ENCODE data around the gene PANX2.

The PANX2 gene

DNA sequence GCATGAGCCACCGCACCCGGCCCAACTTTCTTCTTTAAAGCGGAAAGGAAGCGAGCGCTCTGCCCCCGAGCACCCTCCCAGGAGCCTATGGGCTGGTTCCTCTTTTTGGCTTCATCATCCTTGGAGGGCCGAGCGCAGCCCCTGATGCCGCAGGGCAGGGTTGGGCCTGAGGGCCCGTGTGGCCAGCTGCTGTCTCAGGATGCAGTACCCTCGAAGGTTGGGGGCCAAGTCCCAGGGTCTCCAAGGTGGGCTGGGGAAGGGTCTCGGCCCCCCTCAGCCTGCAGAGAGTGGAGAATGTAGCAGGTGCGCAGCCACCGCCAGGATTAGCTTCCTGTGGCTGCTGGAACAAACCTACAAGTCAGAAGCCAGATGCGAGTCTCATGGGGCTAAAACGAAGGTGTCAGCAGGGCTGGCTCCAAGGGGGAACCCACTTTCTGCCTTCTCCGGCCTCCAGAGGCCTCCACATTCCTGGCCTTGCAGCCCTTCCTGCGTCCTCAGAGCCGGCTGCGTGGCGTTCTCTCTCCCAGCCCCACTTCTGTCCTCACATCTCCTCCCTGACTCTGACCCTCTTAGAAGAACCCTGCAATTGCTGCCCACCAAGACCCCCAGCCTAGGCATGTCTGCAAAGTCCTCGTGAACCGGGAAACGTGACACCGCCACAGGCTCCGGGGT, 2.9 kb downstream of the PANX2 start:
- no peak for DNase-seq

DNA sequence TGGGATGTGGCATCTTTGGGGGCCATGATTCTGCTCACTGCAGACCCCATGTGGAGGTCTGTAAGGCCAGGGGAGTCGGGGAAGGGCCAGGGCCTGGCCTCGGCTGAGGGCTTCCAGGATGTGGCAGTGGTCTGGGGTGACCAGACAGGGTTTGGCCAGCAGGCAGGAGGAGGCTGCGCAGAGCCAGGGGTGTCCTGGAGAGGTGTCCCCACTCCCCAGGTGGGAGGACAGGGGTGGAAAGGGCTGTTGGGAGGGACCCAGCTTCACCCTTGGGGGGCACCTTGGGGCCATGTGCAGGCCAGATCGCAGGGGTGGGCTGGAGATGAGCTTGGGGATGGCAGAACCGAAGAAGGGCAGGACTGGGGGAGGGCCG, 3.4 kb downstream of the PANX2 start:
- DNase-seq, result no peak

DNA sequence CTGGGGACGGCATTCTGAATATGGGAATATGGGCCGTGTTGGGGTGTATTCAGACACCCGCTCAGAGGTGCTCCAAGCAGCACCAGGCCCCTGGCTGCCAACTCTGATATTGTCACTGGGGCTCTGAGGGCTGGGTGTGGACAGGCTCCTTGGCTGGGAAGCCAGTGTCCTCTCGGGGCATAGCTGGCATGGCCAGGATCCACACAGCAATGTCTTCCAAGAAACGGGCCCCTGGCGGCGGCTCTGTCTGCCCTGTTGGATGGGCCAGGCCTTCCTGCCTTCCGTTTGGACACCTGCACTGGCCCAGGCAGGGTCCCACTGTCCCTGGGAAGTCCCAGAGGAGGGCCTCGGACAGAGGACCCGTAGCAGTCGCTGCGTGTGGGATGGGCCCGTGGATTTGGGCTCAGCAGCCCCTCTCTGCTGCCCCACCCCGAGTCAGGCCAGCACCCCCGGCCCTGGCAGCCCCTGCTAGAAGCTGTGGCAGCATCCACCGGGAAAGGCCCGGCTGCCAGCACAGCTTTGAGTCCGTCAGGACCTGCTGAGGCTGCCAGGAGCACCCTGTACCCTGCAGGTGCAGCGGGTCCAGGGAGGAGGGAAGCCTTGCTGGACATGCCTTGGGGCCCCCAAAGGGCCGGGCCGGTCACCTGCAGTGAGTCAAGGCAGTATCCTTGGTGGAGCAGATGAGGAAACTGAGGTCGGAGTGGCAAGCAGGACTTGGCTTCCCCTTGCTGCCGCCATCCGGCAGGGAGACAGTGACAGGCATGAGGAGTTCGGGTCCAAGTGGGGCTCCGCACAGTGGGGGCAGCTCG, 4.1 kb downstream of the PANX2 start:
- DNase-seq, result no peak

DNA sequence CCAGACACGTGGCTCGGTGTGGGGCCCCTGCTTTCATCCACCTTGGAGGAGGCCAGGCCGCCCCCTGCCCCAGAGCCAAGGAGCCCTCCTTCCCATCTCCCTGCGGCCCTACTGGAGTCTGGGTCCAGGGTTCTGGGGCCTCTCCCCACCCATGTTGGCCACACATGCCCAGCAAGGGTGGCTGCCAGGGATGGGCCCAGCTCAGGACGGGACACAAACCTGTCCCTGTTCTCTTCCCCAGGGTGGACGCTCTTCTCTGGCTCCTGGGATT, 4.6 kb downstream of the PANX2 start:
- DNase-seq, result no peak

DNA sequence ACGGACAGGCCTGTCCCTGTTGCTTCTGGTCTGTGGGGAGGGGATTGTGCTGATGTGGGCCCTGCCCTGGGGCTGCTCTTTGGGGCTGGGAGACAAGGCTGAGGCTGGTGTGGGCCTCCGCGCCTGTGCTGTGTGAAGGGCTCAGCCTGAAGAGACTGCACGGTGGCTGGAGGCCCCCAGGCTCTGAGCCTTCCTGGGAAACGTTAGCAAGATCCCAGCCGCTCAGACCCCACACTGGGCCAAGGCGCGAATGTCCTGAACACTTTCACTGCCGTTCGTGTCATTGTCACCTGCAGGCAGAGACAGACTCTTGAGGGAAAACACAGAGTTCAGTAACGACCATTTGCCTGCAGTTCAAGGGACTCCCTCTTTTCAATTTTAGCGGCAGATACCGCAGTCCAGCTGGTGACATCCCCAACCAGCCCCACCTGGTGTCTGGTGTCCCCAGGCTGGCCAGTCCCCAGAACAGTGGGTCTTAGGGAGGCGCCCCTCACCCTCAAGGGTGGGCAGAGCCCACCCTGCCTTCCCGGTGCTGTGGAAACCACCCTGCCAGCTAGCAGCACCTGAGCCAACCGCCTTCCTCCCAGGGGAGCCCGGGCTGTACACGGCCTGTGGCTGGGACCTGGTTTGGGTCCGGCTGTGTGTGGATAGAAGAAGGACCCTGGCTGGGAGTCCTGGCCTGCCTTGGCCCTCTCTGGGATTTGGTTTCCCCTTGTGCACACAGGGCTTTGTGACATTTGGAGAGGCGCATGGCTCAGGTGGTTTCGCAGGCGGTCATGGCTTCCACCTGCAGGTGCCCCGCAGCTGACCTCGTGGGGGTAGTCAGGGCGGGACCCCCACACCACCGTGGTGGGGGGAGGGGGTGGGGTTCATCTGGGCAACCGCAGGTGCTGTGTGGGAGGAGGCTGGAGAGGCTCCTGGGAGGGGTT, 5.7 kb downstream of the PANX2 start:
- DNase-seq, result no peak

DNA sequence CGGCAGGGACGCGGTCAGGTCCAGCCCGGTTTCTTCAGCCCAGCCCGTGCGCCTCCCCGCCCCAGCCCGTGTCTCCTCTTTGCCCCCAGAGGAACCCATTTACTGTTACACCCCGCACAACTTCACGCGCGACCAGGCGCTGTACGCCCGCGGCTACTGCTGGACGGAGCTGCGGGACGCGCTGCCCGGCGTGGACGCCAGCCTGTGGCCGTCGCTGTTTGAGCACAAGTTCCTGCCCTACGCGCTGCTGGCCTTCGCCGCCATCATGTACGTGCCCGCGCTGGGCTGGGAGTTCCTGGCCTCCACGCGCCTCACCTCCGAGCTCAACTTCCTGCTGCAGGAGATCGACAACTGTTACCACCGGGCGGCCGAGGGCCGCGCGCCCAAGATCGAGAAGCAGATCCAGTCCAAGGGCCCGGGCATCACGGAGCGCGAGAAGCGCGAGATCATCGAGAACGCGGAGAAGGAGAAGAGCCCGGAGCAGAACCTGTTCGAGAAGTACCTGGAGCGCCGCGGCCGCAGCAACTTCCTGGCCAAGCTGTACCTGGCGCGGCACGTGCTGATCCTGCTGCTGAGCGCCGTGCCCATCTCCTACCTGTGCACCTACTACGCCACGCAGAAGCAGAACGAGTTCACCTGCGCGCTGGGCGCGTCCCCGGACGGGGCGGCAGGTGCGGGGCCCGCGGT, 6.5 kb downstream of the PANX2 start:
- DNase-seq, result no peak

DNA sequence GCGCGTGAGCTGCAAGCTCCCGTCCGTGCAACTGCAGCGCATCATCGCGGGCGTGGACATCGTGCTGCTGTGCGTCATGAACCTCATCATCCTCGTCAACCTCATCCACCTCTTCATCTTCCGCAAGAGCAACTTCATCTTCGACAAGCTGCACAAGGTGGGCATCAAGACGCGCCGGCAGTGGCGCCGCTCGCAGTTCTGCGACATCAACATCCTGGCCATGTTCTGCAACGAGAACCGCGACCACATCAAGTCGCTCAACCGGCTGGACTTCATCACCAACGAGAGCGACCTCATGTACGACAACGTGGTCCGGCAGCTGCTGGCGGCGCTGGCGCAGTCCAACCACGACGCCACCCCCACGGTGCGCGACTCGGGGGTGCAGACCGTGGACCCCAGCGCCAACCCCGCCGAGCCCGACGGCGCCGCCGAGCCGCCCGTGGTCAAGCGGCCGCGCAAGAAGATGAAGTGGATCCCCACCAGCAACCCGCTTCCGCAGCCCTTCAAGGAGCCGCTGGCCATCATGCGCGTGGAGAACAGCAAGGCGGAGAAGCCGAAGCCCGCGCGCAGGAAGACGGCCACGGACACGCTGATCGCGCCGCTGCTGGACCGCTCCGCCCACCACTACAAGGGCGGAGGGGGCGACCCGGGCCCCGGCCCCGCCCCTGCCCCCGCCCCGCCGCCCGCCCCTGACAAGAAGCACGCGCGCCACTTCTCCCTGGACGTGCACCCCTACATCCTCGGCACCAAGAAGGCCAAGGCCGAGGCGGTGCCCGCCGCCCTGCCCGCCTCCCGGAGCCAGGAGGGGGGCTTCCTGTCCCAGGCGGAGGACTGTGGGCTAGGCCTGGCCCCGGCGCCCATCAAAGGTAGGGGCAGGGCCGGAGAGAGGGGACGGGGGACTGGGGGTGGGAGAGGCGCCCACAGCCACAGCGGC, 7.3 kb downstream of the PANX2 start:
- DNase-seq, result no peak

DNA sequence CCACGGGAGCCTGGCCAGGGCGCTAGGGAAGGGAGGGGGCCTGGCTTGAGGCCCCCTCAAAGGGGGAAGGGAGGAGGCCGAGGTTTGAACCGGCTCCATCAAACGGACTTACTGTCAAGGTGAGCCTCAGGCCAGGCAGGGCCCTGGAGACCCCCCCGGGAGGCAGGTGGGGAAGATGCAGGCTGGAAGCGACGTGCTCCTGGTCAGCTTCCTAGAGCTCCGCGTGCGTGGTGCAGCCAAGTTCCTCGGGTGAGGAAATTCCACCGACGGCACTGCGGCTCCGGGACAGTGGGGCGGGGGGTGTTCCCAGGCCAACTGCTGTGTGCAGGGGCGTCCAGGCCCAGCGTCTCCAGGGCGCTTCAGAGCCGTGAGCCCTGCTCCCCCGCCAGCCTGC, 7.9 kb downstream of the PANX2 start:
- no peak for DNase-seq

DNA sequence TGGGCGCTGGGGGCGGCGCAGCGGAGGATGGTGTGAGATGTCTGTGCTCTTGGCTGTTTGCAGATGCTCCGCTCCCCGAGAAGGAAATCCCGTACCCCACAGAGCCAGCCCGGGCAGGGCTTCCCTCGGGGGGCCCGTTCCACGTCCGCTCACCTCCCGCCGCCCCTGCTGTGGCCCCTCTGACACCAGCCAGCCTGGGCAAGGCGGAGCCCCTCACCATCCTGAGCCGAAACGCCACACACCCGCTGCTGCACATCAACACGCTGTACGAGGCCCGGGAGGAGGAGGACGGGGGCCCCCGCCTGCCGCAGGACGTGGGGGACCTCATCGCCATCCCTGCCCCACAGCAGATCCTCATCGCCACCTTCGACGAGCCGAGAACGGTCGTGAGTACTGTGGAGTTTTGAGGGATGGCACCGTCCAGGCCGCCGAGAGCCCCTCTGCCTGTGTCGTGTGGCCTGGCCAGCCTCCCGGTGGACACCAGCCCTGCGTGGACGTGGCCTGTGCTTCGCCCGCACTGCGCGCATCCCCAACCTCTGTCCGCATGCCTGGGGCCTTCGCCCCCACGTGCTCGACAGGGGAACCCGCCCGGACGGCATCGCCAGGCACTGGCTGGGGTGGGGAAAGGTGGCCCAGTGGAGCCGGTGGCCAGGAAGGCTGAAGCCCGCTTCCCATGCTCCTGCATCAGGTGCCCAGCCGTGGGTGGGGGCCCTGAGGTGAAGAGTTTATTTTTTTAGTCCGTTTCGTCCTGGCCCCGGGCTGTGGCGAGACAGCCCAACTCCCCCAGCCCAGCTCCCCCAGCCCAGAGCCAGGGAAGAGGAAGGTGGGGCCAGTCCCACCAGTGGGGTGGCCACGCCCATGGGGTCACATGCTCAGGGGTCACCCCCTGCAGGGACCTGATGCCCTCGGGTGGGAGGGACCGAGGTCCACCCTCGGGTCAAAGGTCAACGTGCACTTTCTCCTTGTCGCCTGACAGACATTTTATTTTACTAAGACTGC, 8.6 kb downstream of the PANX2 start:
- DNase-seq, result no peak

DNA sequence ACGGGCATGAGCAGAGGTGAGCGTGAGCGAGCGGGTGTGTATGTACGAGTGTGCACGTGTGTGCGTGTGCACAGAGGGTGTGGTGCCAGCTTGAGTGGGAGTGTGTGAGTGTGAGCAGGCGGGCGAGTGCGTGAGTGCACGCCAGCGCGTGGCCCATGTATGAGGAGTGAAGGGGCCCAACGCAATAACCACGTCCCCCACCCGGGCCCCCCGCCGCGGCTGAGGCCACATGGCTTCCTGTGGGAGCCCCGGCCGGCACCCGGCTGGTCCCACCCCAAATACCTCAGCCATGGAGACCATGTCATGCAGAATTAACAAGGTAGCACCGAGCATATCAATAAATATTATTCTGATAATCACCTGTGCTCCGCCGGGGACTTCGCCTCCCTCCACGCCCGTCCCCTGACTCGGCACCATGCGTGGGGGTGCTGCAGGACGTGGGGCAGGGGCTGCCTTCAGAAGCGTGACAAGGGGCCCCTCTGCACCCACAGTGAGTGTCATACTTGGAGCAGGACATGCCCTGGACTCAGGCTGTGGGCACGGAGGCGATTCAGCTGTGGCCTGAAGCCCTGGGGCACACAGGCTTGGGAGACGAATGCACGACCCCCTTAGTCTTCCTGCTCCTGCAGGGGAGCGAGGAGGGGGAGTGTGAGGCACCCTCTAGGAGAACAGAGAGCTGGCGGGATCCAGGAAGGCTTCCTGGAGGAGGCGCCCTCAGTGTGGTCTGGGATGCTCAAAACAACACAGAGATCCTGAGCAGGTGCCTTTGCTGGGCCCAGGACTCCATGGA, 9.6 kb downstream of the PANX2 start:
- DNase-seq, result no peak

DNA sequence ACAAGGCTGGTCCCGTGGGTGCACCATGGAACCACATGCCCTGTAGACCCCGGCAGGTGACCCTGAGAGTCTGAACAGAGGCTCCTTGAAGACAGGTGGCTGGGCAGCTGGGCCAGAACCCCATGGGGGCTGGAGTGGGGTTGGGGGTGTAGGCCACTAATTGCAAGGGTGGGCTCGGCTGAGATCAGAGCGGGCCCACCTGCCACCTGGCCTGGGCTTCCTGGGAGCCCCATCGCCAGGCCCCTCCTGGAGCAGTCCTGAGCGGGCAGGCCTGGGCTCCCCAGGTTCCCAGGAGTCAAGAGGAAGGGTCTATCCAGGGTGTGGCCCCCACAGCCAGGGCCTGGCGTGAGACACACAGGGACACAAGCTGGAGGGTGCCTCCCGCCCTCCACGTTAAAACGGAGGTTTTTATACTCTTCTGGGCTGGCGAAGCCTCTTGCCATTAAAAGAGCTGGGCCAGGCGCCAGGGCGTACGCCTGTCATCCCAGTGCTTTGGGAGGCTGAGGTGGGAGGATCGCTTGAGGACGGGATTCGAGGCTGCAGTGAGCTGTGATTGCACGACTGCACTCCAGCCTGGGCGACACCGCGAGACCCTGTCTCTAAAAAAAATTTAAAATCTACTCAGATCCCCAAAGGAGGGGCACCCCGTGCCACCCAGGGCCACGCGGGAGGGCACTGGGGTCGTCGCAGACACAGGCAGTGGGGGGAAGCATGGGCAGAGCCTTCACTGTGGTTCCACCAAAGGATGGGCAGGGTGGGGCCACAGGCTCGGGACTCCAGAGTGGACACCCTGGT, 10.4 kb downstream of the PANX2 start:
- DNase-seq, result no peak

DNA sequence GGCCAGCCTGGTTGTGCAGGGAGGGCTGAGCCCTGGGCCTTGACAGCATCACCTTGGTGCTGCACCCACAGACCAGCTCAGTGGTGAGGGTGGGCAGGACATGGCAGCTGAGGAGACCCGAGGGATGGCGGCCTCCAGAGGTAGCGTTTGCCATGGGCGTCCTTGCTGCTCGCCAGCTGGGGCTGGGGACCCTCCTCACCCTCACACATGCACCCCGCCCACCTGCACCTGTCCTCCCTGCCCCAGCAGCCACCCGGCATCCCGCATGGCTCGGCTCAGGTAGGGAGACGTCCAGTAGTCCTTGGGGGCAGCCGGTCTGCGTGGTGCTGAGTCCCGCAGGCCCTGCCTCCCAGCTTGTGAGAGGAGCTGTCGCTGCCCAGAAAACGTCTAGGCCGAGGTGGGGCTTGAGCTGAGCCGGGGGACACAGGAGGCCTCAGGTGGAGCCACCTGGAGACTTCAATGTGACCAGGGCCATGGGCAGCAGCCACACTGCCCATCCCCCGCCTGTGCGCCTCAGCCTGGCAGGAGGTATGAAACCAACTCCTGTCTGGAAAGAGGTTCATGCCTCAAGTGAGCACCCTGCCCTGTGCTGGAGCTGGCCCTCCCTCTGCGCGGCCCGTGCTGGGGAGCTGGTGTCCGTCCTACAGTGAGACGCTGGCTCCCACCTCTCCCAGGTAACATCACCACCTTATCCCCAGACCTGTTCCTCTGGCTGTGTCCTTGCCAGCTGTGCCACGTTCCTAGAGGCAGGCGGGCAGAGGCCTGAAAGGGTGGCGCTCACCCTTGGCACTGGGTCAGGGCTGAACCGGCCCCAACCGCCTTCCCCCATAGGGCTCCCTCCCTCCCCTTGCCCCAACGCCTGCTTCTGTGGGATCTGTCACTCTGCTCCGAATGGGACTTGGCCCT, 11.9 kb downstream of the PANX2 start:
- DNase-seq, result no peak

DNA sequence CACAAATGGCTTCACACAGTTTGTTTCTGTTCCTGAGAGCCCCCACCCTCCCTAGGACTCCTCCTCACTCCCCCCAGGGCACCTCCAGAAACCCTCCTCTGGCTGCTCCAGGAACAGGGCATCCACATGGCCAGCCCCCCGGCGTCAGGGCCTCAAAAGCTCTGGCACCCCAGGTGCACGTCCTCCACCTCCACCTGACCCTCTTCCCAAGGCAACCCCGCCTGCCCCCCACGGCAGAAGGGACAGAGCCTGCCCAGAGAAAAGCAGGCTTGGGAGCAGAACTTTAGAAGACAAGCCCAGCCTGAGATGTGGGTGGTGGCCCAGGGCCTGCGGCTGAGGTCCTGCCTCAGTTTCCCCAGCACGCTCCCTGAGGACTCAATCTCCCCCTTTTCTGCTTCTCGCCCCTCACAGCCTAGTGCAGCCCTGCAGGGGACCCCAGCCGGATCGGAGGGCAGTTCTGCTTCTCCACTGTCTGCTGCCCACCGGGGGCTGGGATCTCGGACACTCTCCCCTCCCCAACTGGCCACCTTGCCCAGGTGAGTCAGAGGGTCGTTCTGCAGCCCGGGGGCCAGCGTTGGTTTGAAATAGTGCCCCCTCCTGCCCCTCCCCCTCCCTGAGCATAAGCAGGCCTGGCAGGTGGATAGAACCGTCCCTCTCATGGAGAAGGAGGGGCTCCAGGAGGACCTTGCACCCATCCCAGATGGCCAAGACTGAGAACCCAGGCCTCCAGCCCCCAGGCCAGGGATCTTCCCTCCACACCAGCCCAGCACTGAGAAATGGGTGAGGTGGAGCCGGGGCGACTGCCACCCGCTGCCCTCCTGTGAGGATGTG, 12.8 kb downstream of the PANX2 start:
- DNase-seq, result no peak

DNA sequence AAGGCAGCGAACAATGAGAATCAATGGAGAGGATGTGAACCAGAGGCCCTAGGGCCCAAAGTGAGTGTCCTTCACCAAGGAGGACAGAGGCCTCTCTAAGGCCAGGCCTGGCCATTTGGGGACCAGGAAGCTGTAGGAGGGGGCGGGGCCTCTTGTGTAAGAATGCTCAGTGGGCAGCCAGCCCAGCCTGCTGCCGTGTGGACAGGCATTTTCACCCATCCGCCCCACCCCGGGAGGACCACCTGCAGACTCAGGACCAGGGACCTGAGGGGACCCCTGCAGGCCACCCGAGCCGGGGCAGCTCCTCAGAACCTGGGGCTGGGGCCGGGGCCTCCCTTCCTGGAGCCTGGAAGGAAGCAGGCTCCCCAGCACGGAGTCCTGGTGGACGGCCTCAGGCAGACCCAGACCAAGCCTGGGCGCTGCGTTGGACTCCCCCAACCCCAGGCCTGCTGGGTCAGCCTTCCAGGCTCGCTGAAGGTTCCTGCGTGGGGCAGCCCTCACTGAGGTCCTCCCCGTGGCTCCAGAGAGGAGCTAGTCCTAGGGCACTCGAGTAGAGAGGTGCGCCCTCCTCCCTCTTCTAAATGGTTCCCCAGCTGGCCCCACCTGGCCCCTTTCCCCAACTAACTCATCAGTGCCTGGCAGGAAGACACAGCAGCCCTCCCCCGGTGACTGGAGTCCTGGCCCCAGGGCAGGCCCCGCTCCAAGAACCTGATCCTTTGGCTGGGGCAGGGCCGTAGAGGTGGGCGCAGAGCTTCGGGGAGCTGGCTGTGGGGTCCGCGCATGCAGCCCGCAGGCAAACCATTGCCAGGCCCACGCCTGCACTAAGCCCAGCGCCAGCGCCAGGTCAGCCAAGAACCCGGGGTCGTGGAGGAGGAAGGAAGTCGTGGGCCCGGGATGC, 13.7 kb downstream of the PANX2 start:
- DNase-seq, result no peak

DNA sequence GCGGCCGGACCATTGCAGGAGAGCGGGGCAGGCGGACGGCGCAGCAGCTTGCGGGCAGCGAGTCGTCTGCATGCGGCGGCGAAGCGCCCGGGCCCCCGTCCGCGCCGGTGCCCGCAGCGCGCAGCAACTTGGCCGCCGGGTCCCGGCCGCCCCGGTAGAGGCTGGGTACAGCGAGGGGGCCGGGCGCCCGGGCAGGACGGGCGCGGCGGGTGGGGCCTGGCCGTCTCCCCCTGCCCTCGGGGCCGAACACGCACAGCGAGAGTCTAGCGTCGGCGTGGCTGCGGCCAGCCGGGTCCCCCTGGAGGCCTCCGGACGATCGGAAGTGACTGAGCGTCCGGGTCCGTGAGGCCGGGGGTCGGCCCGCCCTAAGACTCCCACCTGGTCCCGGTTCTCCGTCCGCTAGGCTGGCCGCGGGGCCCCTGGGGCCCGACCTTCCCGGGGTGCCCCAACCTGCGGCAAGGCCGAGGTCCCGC, 14.4 kb downstream of the PANX2 start:
- no peak for DNase-seq
